Ishikawa (cell line): ENCODE results near the gene UPK2.

Experiments used
- CEBPB ChIP-seq: IDR thresholded peaks from 2 replicates; pipeline ENCODE4 v1.6.1; 2012
- EP300 ChIP-seq: IDR thresholded peaks from 2 replicates; pipeline ENCODE4 v1.6.1; 2012; ENCODE audit warnings: borderline replicate concordance
- FOXM1 ChIP-seq: IDR thresholded peaks from 2 replicates; pipeline ENCODE4 v1.6.1; 2012; ENCODE audit warnings: low read depth, borderline replicate concordance
- NFIC ChIP-seq: IDR thresholded peaks from 2 replicates; pipeline ENCODE4 v1.6.1; 2012
- RAD21 ChIP-seq: IDR thresholded peaks from 2 replicates; pipeline ENCODE4 v1.6.1; 2012; ENCODE audit warnings: low read depth
- TEAD4 ChIP-seq: IDR thresholded peaks from 2 replicates; pipeline ENCODE4 v1.6.1; 2012
- YY1 ChIP-seq: IDR thresholded peaks from 2 replicates; pipeline ENCODE4 v1.6.1; 2012; ENCODE audit warnings: low read depth
- TF ChIP-seq, protein P1 (sequence below): IDR thresholded peaks from 2 replicates; pipeline ENCODE4 v1.6.1; 2012; ENCODE audit warnings: low read depth, mild to moderate bottlenecking
- TF ChIP-seq, protein P2 (sequence below): IDR thresholded peaks from 2 replicates; pipeline ENCODE4 v1.6.1; 2012

DNA sequence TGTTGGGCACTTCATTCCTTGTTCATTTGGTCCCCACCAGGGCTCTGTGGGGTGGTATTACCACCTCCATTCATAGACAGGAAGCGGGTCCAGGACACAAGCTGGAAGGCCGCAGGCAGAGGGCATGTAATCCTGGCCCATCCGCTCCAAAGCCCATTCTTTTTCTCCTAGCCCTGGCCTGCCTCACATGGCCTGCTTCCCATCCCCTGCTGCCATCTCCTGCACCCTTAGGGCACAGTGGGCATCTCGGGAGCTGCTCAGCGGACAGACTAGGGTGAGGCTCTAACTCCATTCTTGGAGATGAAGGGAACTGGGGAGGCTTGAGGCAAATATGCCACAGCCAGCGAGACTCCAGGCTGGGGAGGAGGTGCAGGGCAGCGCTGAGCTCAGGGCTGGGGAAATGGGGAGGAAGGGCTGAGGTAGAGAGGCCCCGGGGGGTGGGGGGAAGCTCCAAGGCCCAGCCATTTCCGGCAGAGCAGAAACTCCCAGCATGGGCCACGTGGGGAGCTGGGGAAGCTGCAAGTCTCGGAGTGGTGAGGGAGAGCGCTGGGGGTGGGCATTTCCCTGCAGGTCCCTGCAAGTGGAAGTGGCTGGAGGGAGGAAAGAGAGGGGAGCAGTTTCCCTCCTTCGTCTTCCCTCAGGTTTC, 16.0 kb upstream of the UPK2 start:
- no peak for TF ChIP-seq YY1
- no peak for TF ChIP-seq FOXM1
- no peak for TF ChIP-seq EP300
- TF ChIP-seq, protein P1, sequence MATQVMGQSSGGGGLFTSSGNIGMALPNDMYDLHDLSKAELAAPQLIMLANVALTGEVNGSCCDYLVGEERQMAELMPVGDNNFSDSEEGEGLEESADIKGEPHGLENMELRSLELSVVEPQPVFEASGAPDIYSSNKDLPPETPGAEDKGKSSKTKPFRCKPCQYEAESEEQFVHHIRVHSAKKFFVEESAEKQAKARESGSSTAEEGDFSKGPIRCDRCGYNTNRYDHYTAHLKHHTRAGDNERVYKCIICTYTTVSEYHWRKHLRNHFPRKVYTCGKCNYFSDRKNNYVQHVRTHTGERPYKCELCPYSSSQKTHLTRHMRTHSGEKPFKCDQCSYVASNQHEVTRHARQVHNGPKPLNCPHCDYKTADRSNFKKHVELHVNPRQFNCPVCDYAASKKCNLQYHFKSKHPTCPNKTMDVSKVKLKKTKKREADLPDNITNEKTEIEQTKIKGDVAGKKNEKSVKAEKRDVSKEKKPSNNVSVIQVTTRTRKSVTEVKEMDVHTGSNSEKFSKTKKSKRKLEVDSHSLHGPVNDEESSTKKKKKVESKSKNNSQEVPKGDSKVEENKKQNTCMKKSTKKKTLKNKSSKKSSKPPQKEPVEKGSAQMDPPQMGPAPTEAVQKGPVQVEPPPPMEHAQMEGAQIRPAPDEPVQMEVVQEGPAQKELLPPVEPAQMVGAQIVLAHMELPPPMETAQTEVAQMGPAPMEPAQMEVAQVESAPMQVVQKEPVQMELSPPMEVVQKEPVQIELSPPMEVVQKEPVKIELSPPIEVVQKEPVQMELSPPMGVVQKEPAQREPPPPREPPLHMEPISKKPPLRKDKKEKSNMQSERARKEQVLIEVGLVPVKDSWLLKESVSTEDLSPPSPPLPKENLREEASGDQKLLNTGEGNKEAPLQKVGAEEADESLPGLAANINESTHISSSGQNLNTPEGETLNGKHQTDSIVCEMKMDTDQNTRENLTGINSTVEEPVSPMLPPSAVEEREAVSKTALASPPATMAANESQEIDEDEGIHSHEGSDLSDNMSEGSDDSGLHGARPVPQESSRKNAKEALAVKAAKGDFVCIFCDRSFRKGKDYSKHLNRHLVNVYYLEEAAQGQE: no peak
- no peak for TF ChIP-seq CEBPB
- TF ChIP-seq NFIC: no peak
- no peak for TF ChIP-seq RAD21
- TF ChIP-seq TEAD4: no peak
- TF ChIP-seq, protein P2, sequence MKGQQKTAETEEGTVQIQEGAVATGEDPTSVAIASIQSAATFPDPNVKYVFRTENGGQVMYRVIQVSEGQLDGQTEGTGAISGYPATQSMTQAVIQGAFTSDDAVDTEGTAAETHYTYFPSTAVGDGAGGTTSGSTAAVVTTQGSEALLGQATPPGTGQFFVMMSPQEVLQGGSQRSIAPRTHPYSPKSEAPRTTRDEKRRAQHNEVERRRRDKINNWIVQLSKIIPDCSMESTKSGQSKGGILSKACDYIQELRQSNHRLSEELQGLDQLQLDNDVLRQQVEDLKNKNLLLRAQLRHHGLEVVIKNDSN: no peak
